PFSK-1 (cell line): Measurements from ENCODE around the gene AQP10.

ENCODE experiments used
- FOXP2 ChIP-seq: optimal IDR thresholded peaks from 2 replicates; pipeline ENCODE3; 2011; ENCODE audit warnings: borderline replicate concordance, control low read depth, inconsistent platforms; ENCODE audit not compliant: insufficient read depth; ENCODE audit errors: extremely low read length, extremely low read depth
- POLR2AphosphoS5 ChIP-seq: IDR thresholded peaks from 2 replicates; pipeline ENCODE4 v1.6.1; 2012; ENCODE audit warnings: low read depth, mild to moderate bottlenecking, control low read depth, low read length, moderate library complexity
- SIN3A ChIP-seq: IDR thresholded peaks from 2 replicates; pipeline ENCODE4 v1.6.1; 2012; ENCODE audit warnings: mild to moderate bottlenecking, low read length, moderate library complexity, borderline replicate concordance; ENCODE audit not compliant: insufficient read depth
- TAF1 ChIP-seq: IDR thresholded peaks from 2 replicates; pipeline ENCODE4 v1.6.1; 2012; ENCODE audit warnings: low read length, control low read depth, borderline replicate concordance; ENCODE audit not compliant: insufficient read depth
- TF ChIP-seq, protein P1 (sequence below), 2 experiments: IDR thresholded peaks; 2 replicates each; pipeline versions ENCODE4 v1.6.1 to v1.8.0; 2011 to 2012; ENCODE audit warnings: low read depth in 2 of 2, low read length in 2 of 2, control low read depth in 1 of 2, inconsistent platforms in 1 of 2, mild to moderate bottlenecking in 1 of 2, moderate library complexity in 1 of 2; ENCODE audit not compliant: insufficient read depth in 1 of 2

Gene AQP10

DNA sequence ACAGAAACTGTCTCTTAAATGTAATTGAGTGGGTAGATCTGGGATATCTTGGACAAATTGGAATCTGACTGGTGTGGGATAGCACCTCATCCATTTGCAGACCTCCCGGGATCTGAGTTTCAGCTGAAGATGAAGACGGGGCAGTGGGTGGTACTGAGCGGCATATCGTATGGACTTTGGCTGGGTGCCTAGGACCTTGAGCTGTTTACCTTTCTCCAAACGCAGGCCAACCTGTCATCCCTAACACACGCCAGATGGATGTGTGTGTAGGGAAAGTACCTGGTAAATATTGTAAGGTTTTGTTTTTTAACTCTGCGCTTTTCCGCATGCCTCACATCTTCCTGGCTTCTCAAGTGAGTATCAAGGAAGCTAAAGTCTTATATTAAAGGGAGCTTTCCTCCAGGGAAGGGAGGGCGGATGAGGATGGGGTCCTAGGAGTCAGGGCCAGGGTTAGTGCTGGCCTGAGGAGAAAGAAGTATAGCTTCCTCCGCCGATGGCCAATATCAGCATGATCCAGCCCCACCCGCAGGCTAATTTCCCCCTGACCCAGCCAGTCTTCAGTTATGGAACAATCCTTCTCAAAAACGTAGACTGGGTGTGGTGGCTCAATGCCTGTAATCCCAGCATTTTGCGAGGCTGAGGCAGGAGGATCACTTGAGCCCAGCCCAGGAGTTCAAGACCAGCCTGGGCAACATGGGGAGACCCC lies 30.6 kb downstream of the AQP10 start:
- TF ChIP-seq SIN3A = no peak
- TF ChIP-seq FOXP2 = no peak
- TF ChIP-seq, protein P1, sequence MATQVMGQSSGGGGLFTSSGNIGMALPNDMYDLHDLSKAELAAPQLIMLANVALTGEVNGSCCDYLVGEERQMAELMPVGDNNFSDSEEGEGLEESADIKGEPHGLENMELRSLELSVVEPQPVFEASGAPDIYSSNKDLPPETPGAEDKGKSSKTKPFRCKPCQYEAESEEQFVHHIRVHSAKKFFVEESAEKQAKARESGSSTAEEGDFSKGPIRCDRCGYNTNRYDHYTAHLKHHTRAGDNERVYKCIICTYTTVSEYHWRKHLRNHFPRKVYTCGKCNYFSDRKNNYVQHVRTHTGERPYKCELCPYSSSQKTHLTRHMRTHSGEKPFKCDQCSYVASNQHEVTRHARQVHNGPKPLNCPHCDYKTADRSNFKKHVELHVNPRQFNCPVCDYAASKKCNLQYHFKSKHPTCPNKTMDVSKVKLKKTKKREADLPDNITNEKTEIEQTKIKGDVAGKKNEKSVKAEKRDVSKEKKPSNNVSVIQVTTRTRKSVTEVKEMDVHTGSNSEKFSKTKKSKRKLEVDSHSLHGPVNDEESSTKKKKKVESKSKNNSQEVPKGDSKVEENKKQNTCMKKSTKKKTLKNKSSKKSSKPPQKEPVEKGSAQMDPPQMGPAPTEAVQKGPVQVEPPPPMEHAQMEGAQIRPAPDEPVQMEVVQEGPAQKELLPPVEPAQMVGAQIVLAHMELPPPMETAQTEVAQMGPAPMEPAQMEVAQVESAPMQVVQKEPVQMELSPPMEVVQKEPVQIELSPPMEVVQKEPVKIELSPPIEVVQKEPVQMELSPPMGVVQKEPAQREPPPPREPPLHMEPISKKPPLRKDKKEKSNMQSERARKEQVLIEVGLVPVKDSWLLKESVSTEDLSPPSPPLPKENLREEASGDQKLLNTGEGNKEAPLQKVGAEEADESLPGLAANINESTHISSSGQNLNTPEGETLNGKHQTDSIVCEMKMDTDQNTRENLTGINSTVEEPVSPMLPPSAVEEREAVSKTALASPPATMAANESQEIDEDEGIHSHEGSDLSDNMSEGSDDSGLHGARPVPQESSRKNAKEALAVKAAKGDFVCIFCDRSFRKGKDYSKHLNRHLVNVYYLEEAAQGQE (IDR thresholded peaks at IDR 0.05; ENCODE audit: insufficient read depth in 1 of 2, low read depth in 2 of 2, low read length in 2 of 2) = no peak
- TF ChIP-seq POLR2AphosphoS5 = no peak
- TF ChIP-seq TAF1 = no peak

DNA sequence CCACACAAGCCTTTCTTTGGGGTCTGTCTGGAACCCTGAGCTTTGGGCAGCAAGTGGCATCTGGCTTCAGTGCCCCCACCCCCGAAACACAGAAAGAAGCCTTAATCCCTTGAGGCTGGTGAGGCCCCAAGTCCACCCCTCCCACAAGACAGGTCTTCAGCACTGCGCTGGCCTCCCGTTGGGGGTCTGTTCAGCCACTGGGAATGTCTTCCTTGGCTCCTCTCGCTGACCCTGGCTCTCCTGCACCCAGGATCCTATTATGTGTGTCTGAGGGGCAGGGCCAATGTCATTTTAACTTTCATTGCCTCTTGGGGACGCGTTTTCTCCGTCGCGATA lies 31.3 kb downstream of the AQP10 start:
- no peak for TF ChIP-seq FOXP2
- TF ChIP-seq POLR2AphosphoS5 = no peak

DNA sequence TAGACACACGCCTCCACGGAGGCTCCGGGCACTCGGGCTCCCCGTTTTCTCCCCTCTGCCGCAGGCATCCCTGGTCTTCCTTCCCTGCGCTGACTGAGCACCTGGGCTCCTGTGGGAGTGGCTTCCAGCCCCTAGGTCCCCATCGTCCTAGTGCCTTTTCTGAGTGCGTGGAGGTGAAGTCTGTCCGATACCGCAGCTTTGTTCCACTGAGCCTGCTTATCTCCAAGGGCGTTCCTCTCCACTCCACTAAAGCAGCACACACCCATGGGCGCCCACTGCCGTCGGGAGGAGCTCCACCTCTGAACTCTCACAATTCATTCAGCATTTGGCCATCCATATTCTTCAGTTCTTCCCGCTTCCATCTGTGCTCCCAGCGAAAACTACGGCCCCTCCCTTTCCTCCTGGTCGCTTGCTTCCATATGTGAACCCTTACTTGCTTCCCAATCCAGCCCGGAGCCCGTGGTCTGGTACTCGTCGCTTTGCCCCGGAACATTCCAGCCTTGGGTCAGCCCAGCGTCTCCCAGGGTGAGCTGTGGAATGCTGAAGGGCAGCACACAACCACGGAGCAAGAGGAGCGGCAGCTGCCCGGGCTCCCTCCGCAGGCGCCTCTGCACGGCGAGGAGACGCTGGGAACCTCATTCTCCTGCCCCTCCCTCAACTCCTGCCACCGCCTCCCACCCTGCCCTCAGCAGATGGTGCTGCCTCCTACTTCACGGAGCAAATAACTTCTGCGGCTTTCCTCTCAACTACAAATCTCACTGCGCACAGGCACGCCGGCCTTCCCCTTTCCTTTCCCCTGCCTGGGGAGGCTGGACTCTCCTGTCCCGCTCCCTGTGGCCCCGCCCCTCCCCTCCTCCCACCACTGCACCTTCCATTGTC lies 31.9 kb downstream of the AQP10 start:
- TF ChIP-seq, protein P1 (IDR thresholded peaks at IDR 0.05; ENCODE audit: insufficient read depth in 1 of 2, low read depth in 2 of 2, low read length in 2 of 2) = no peak
- TF ChIP-seq SIN3A = no peak
- TF ChIP-seq POLR2AphosphoS5 = no peak
- no peak for TF ChIP-seq FOXP2
- no peak for TF ChIP-seq TAF1

DNA sequence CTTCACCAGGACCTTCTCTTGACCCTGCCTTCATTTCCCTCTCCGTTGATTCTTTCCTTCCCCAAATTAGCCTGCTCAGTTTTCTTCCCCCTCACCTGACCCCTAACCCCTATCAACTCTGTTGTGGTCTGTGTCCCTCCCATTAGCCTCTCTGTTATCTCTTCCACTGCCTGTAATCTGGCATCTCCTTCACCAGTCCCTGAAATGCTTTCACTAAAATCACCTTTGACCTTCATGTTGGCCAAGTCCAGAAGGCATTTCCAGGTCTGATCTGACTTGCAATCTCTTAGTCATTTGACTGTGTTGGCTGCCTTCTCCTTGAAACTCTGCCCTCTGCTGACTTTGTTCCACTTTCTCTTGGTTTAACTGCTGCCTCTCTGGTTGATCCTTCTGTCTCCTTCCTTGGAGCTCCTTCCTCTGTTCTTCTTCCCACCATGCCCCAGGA lies 32.6 kb downstream of the AQP10 start:
- no peak for TF ChIP-seq SIN3A
- no peak for TF ChIP-seq FOXP2
- TF ChIP-seq POLR2AphosphoS5 = no peak
- TF ChIP-seq, protein P1 (IDR thresholded peaks at IDR 0.05; ENCODE audit: insufficient read depth in 1 of 2, low read depth in 2 of 2, low read length in 2 of 2) = no peak
- no peak for TF ChIP-seq TAF1

DNA sequence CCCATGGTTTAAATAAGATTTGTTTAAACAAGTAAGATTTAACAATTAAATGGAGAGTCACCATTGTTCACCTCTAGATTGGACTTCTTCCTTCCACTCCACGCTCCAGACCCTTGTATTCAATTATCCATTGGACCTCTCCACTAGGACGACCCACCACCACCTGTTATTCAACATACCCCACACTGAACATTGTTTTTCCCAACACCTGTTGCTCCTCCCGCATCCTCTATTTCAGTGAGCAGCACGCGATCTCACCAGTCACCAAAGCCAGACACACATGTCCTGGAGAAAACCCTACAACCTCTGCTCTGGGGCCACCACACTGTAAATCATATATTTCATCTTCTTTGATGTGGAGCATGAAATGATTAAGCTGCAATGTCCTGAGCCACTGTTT lies 33.1 kb downstream of the AQP10 start:
- TF ChIP-seq POLR2AphosphoS5 (no peak), TAF1 (no peak), FOXP2 (no peak), SIN3A (no peak)
- TF ChIP-seq, protein P1 (IDR thresholded peaks at IDR 0.05; ENCODE audit: insufficient read depth in 1 of 2, low read depth in 2 of 2, low read length in 2 of 2) = no peak
